ENCODE results near the gene SLC12A4. TPM values are rescaled to one million over a fixed set of nuclear protein-coding genes. Genes with fewer than 3 reads are reported as not detected.

Gene SLC12A4
- total and polyA plus RNA-seq, 2 of the 13 experiments (the other 11 are each of a cell fraction or from before 2014, with no cell fraction given), result 65.1 to 84.3 TPM

- TF ChIP-seq ZNF564 (CRISPR knock-in tag; IDR thresholded peaks at IDR 0.05), result peak; percentile 84; the same call in 1 of the 2 replicates
- no peak for TF ChIP-seq ZSCAN31 (CRISPR knock-in tag; IDR thresholded peaks at IDR 0.05; ENCODE audit: low read depth)
- TF ChIP-seq YEATS2 (CRISPR knock-in tag; IDR thresholded peaks at IDR 0.05; ENCODE audit: borderline replicate concordance), result peak; percentile 39; the same call in 1 of the 2 replicates
- TF ChIP-seq BCLAF1 (IDR thresholded peaks at IDR 0.05), result no peak
- TF ChIP-seq SP2 (CRISPR knock-in tag; IDR thresholded peaks at IDR 0.05), result no peak; the same call in none of the 2 replicates
- TF ChIP-seq PRDM10 (CRISPR knock-in tag; IDR thresholded peaks at IDR 0.05; ENCODE audit: low read depth), result no peak
- no peak for TF ChIP-seq ZNF740 (CRISPR knock-in tag; IDR thresholded peaks at IDR 0.05)
- TF ChIP-seq ZNF431 (CRISPR knock-in tag; IDR thresholded peaks at IDR 0.05; ENCODE audit: borderline replicate concordance, low read depth), result no peak
- no peak for TF ChIP-seq TBX3 (IDR thresholded peaks at IDR 0.05; ENCODE audit: borderline replicate concordance)
- no peak; the same call in 1 of the 2 replicates for TF ChIP-seq MIXL1 (CRISPR knock-in tag; IDR thresholded peaks at IDR 0.05)
- TF ChIP-seq ZNF3 (CRISPR knock-in tag; IDR thresholded peaks at IDR 0.05), result no peak; the same call in 1 of the 2 replicates
- no peak for TF ChIP-seq RERE (CRISPR knock-in tag; IDR thresholded peaks at IDR 0.05; ENCODE audit: low read depth)
- TF ChIP-seq LRRFIP1 (CRISPR knock-in tag; conservative IDR thresholded peaks at IDR 0.05), result no peak
Observed at GRCh38 chr16:67968400-67969253, at the start of gene SLC12A4 (continued).
